Endodermal cell (in vitro differentiated cells): ENCODE results near the gene AOC3. TPM values are rescaled to one million over a fixed set of nuclear protein-coding genes. Genes with fewer than 3 reads are reported as not detected.

Source experiments
- DNase-seq: peaks from one replicate; pipeline ENCODE4 v3.0.0-alpha.2; 2017
- H3K27ac ChIP-seq: 2 replicates; pipeline ENCODE4 v1.5.1; 2013; ENCODE audit warnings: mild to moderate bottlenecking, low read depth, low read length, moderate library complexity
- H3K27me3 ChIP-seq: 2 replicates; pipeline ENCODE4 v1.6.1; 2013; ENCODE audit warnings: mild to moderate bottlenecking, low read length, moderate library complexity; ENCODE audit not compliant: insufficient read depth, control insufficient read depth, poor library complexity, severe bottlenecking
- H3K36me3 ChIP-seq: 2 replicates; pipeline ENCODE4 v1.7.0; 2013; ENCODE audit warnings: mild to moderate bottlenecking, low read length, moderate library complexity; ENCODE audit not compliant: control insufficient read depth, insufficient read depth
- H3K4me1 ChIP-seq: one replicate; pipeline ENCODE4 v1.7.0; 2013; ENCODE audit warnings: low read length; ENCODE audit not compliant: control insufficient read depth, insufficient read depth
- H3K4me3 ChIP-seq: 2 replicates; pipeline ENCODE4 v1.5.1; 2013; ENCODE audit warnings: mild to moderate bottlenecking, low read length, moderate library complexity
- H3K9ac ChIP-seq: 2 replicates; pipeline ENCODE4 v1.6.1; 2013; ENCODE audit warnings: mild to moderate bottlenecking, low read length, moderate library complexity; ENCODE audit not compliant: poor library complexity, severe bottlenecking; ENCODE audit errors: extremely low read depth
- H3K9me3 ChIP-seq: 2 replicates; pipeline ENCODE4 v1.6.1; 2013; ENCODE audit warnings: mild to moderate bottlenecking, low read length, moderate library complexity; ENCODE audit not compliant: control insufficient read depth
- H3K27ac Mint-ChIP-seq: 2 replicates; pipeline ENCODE4 v1.8.0; 2020; ENCODE audit warnings: mixed read lengths
- H3K27me3 Mint-ChIP-seq: 2 replicates; pipeline ENCODE4 v1.8.0; 2021; ENCODE audit warnings: mild to moderate bottlenecking, mixed read lengths; ENCODE audit not compliant: insufficient read depth
- H3K36me3 Mint-ChIP-seq: 2 replicates; pipeline ENCODE4 v1.8.0; 2020; ENCODE audit warnings: low read depth, mixed read lengths
- H3K4me1 Mint-ChIP-seq: 2 replicates; pipeline ENCODE4 v1.8.0; 2020; ENCODE audit warnings: mixed read lengths
- H3K4me3 Mint-ChIP-seq: 2 replicates; pipeline ENCODE4 v1.8.0; 2020; ENCODE audit warnings: mild to moderate bottlenecking, moderate library complexity, mixed read lengths
- H3K9me3 Mint-ChIP-seq: 2 replicates; pipeline ENCODE4 v1.8.0; 2020; ENCODE audit warnings: mild to moderate bottlenecking, mixed read lengths
- WGBS, 2 experiments: methylation state at CpG; one replicate each; pipeline versions ENCODE4 v1.1.5 to v1.1.7; 2013; ENCODE audit warnings: missing lambda C conversion rate in 2 of 2, mixed read lengths in 1 of 2; ENCODE audit not compliant: insufficient coverage in 1 of 2, insufficient read length in 1 of 2; 5-methylcytosine and 5-hydroxymethylcytosine counted together
- total RNA-seq, 2 donors: library from RNA; stranded (reverse); fragmentation: NEBNext Ultra II Directional in 1 of 2; extraction: Animal tissue kit (Norgen Biotek cat#: 25700) in 1 of 2; gene quantifications; 2 replicates in 1 of 2; 3 replicates in 1 of 2; pipeline ENCODE4 v1.2.1, GENCODE V29; 2021
- TF ChIP-seq, protein P1 (sequence below): fragments of 200-600 bp; sonication (generic); conservative IDR thresholded peaks from 2 replicates; pipeline ENCODE4 v1.5.0; 2021; ENCODE audit warnings: antibody characterized with exemption, mild to moderate bottlenecking

The AOC3 gene
- total RNA-seq, 2 donors from 2014 or later = 1.3 to 1.9 TPM

DNA sequence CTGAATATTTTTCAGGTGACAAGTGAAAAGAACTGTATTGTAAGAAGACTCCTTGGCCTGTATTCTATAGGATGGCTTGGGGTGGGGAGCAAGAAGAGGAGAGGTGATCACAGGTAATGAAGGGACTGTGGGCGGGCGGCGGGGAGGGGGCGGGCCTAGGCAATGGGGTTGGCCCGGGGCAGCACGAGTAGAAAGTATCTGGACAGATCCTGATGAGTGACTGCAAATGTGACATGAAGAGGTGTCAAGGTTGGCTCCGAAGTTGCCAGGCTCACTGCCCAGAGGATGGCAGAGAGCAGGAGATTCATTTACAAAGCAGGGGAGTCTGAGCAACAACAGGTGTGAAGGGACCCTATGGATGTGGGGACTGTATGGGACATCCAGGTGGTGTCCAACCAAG is 38.8 kb downstream of the AOC3 start:
- H3K36me3 ChIP-seq = no peaks in the 10 kb centered on the region

DNA sequence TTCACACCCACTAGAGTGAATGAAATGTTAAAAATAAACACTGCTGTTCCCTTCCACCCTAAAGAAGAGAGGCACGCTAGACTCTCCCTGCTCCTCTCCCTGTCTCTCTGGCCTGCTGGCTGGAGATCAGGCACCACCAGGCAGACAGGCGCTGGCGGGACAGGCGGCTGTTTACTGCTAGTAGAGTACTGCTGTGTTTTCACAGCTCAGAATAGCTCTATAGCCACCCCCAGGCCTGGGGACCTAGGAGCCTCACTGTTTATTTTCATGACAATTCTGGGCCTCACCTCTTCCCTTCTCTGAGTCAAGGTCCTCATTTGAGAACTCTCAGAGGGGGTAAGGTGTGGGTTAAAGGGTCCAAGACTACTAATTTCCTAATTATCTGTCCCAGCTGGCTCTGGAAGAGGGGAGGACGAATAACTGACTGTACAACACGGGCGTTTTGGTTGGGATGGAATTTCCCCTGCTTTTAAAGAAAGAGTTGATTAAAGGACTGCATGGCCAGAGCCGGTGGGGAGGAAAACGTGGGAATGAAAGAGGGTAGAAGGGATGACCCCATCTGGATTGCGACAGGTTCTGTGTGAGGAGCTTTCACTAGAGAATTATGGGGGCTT is 40.6 kb downstream of the AOC3 start:
- DNase-seq = peak; percentile 89
- TF ChIP-seq, protein P1, sequence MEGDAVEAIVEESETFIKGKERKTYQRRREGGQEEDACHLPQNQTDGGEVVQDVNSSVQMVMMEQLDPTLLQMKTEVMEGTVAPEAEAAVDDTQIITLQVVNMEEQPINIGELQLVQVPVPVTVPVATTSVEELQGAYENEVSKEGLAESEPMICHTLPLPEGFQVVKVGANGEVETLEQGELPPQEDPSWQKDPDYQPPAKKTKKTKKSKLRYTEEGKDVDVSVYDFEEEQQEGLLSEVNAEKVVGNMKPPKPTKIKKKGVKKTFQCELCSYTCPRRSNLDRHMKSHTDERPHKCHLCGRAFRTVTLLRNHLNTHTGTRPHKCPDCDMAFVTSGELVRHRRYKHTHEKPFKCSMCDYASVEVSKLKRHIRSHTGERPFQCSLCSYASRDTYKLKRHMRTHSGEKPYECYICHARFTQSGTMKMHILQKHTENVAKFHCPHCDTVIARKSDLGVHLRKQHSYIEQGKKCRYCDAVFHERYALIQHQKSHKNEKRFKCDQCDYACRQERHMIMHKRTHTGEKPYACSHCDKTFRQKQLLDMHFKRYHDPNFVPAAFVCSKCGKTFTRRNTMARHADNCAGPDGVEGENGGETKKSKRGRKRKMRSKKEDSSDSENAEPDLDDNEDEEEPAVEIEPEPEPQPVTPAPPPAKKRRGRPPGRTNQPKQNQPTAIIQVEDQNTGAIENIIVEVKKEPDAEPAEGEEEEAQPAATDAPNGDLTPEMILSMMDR = no peak
- no peaks in the 10 kb centered on the region for H3K36me3 ChIP-seq
- H3K27me3 ChIP-seq = no peaks in the 10 kb centered on the region
- H3K4me3 Mint-ChIP-seq = no peak overlapping the region
- peaks cover 5% of the 10 kb centered on the region for H3K4me1 ChIP-seq
- H3K27me3 Mint-ChIP-seq = peaks cover 2% of the 10 kb centered on the region
- no peak overlapping the region for H3K4me3 ChIP-seq
- no peaks in the 10 kb centered on the region for H3K9me3 ChIP-seq
- H3K9ac ChIP-seq = no peak overlapping the region
- no peaks in the 10 kb centered on the region for H3K36me3 Mint-ChIP-seq
- peaks cover 9% of the 10 kb centered on the region for H3K4me1 Mint-ChIP-seq
- H3K9me3 Mint-ChIP-seq = no peaks in the 10 kb centered on the region
- 30 to 64% methylated on average over 5 to 10 of the region's 10 CpGs for WGBS, 2 experiments
- no peak overlapping the region for H3K27ac ChIP-seq
- peak overlapping the region; percentile 82 for H3K27ac Mint-ChIP-seq

More for the DNA sequence above, 38.8 kb downstream of the AOC3 start:
- TF ChIP-seq, protein P1 = no peak
- no peaks in the 10 kb centered on the region for H3K9me3 ChIP-seq
- no peak overlapping the region for H3K27ac ChIP-seq
- DNase-seq = peak; percentile 26
- H3K9ac ChIP-seq = no peak overlapping the region
- Mint-ChIP-seq H3K4me3 (no peak overlapping the region), H3K27me3 (no peaks in the 10 kb centered on the region), H3K9me3 (no peaks in the 10 kb centered on the region), H3K27ac (no peak overlapping the region), H3K36me3 (no peaks in the 10 kb centered on the region), H3K4me1 (peaks cover 9% of the 10 kb centered on the region)
- no peak overlapping the region for H3K4me3 ChIP-seq
- 94 to 96% methylated on average over 3 to 7 of the region's 7 CpGs for WGBS, 2 experiments
- no peaks in the 10 kb centered on the region for H3K27me3 ChIP-seq
- H3K4me1 ChIP-seq = peaks cover 5% of the 10 kb centered on the region

DNA sequence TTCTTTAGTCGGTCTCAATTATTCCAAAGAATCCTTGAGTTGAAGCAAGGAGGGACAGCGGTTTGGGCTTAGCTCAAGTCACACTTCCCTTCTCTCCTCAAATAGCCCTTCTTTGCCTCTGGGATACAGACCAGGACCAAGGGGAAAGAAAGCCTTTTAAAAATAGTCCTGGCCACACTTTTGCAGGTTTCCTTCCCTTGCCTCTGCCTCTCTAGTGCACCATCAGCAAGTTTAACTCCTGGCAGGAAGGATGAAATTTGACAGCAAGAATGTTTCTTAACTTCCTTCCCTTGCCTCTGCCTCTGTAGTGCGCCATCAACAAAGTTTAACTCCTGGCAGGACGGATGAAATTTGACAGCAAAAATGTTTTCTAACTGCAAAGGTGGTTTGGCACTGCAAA is 42.4 kb downstream of the AOC3 start:
- Histone ChIP-seq H3K9me3 (no peaks in the 10 kb centered on the region), H3K4me1 (peaks cover 5% of the 10 kb centered on the region), H3K9ac (no peak overlapping the region), H3K4me3 (no peak overlapping the region), H3K36me3 (no peaks in the 10 kb centered on the region), H3K27ac (no peak overlapping the region), H3K27me3 (no peaks in the 10 kb centered on the region)
- no peaks in the 10 kb centered on the region for H3K36me3 Mint-ChIP-seq
- TF ChIP-seq, protein P1 = no peak
- H3K27me3 Mint-ChIP-seq = peaks cover 2% of the 10 kb centered on the region
- H3K9me3 Mint-ChIP-seq = peaks cover 3% of the 10 kb centered on the region
- 88 to 91% methylated on average over 4 of the region's 4 CpGs for WGBS, 2 experiments
- H3K27ac Mint-ChIP-seq = no peak overlapping the region
- peaks cover 9% of the 10 kb centered on the region for H3K4me1 Mint-ChIP-seq
- peak; percentile 40 for DNase-seq
- no peak overlapping the region for H3K4me3 Mint-ChIP-seq
